SU-DHL-6 (cell line): ENCODE results near the gene ALKBH2.

Experiments used
- CTCF ChIP-seq: fragments of 200-600 bp; sonication (generic); IDR thresholded peaks from one replicate; pipeline ENCODE4 v1.5.1; 2017; ENCODE audit warnings: antibody characterized with exemption, mild to moderate bottlenecking, low read length, moderate library complexity; ENCODE audit not compliant: insufficient read depth, poor library complexity, severe bottlenecking
- EZH2phosphoT487 ChIP-seq: fragments of 200-600 bp; sonication (generic), shearing (Covaris generic); conservative IDR thresholded peaks from 2 replicates; pipeline ENCODE4 v1.6.1; 2018; ENCODE audit warnings: mild to moderate bottlenecking, antibody characterized with exemption, low read length, moderate library complexity, mixed read lengths

GRCh38 chr12:109097435-109098182, 4.3 kb upstream of the ALKBH2 start, which contains the start of gene UNG:
- no peak for TF ChIP-seq CTCF
- TF ChIP-seq EZH2phosphoT487 = no peak
